GM21515 (cell line): Measurements from ENCODE around the gene DHH.

Experiments
- ATAC-seq: cut with Tn5 transposase; IDR thresholded peaks from one replicate; pipeline ENCODE4 v1.9.1; 2021; ENCODE audit not compliant: unreplicated experiment

DHH gene

GRCh38 chr12:49051777-49052438 lies 42.7 kb downstream of the DHH start:
- ATAC-seq = no peak

GRCh38 chr12:49051373-49051764 lies 43.2 kb downstream of the DHH start:
- no peak for ATAC-seq

- ATAC-seq = no peak
Observed at GRCh38 chr12:49050507-49051372, 43.9 kb downstream of the DHH start.

- no peak for ATAC-seq
Observed at GRCh38 chr12:49049566-49050224, 44.9 kb downstream of the DHH start.

- ATAC-seq = no peak
Observed at GRCh38 chr12:49048953-49049352, 45.6 kb downstream of the DHH start.

- ATAC-seq = no peak
Observed at GRCh38 chr12:49046129-49046895, 48.3 kb downstream of the DHH start.

GRCh38 chr12:49044660-49045059 lies 49.9 kb downstream of the DHH start:
- no peak for ATAC-seq

GRCh38 chr12:49043856-49044258 lies 50.7 kb downstream of the DHH start:
- ATAC-seq = no peak

GRCh38 chr12:49043241-49043640 lies 51.4 kb downstream of the DHH start:
- ATAC-seq = no peak

- no peak for ATAC-seq
Observed at GRCh38 chr12:49041881-49042484, 52.6 kb downstream of the DHH start.

GRCh38 chr12:49041036-49041880 lies 53.3 kb downstream of the DHH start:
- ATAC-seq = no peak

- no peak for ATAC-seq
Observed at GRCh38 chr12:49040364-49040855, 54.2 kb downstream of the DHH start.

- no peak for ATAC-seq
Observed at GRCh38 chr12:49039421-49040363, 54.9 kb downstream of the DHH start.

GRCh38 chr12:49038291-49038955 lies 56.2 kb downstream of the DHH start:
- ATAC-seq = no peak

GRCh38 chr12:49037947-49038237 lies 56.7 kb downstream of the DHH start:
- ATAC-seq = no peak

GRCh38 chr12:49037111-49037946 lies 57.3 kb downstream of the DHH start:
- no peak for ATAC-seq
